ENCODE measurements around the gene BCOR. TPM values are rescaled to one million over a fixed set of nuclear protein-coding genes. Genes with fewer than 3 reads are reported as not detected.

The BCOR gene
- total RNA-seq, 1 experiment from 2014 or later = 21.8 TPM

DNA sequence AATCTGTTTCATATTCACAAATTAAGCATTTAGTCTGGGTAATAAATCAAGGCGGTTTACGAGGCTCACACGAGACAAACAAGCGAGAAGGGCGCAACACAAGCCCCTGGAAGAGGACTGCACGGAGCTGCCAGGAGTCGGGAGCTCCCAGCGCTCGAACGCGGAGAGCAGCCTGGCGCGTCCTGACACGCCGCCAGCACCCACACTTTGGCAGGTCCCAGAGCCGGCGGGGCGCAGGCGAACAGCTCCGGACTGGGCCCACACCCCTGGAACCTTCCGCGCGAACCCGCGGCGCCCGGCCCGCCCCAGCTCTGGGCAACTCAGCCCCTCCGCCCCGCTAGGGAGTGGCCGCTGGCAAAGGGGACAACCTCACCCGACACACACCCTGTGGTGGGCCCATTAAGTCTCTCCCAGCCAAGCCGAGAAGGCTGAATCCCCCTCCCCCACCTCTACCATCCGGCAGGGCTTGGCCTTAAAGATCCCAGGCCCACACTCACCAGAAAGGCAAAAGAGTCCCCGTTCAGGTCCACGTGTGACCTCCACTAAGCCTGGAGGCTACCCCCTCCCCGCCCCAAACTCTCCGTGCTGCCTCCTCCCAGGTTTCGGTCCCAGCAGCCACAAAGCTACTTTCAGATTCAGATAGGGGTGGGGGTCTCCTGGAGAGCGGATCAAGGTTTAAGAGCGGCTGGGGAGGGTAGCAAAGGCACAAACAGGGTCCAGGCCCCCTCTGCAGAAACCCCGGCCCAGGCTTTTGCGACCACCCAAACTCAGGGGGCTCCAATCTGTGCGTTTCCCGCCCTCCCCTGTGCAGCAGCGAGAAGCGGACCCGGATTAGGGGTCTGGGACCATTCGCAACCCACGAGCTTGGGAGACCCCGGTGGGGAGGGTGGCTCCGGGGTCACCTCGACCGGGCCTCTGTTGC lies 47.5 kb upstream of the BCOR start:
- H3K27ac ChIP-seq (ENCODE audit: low read length) = no peak overlapping the region

DNA sequence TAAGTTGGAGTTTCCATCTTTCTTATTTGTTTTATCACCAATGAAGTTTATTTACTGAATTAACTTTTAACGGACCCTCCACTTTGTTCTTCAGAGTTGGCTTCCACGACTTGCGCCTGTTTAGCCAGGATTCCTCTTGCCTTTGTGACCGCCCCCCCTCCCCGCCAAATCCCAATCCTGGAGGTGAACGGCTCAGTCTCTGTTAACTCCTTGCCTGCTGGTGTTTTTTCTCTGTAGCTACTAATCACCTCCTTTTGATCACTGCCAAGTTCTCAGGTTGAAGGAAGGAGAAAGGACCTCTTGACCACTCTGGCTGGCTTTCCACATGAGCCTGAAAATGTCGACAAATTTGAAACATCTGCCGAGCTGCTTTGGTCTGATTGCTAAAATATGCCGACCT lies 46.8 kb upstream of the BCOR start:
- H3K27ac ChIP-seq (ENCODE audit: low read length) = no peak overlapping the region

More for the DNA sequence above, 47.5 kb upstream of the BCOR start:
- no peaks in the 10 kb centered on the region for H4K20me1 ChIP-seq (ENCODE audit: low read length)
- peak overlapping the region; percentile 86 for H2AFZ ChIP-seq (ENCODE audit: low read length)
- no peaks in the 10 kb centered on the region for H3K9me2 ChIP-seq (replicated peaks; ENCODE audit: low read length)
- no peaks in the 10 kb centered on the region for H3K27me3 ChIP-seq (ENCODE audit: low read length)
- peaks cover 27% of the 10 kb centered on the region for H3K4me1 ChIP-seq (ENCODE audit: insufficient read depth, low read length)
- H3K79me2 ChIP-seq (ENCODE audit: low read length) = no peaks in the 10 kb centered on the region
- CTCF ChIA-PET = no interaction called here
- BruUV-seq (replicated peaks) = no TSS peak
- ATAC-seq (peak; percentile 25), DNase-seq (peak; percentile 21)
- intact Hi-C loops (cut with micrococcal nuclease) = no loop called here
- H3K36me3 ChIP-seq (ENCODE audit: low read depth, low read length) = no peaks in the 10 kb centered on the region
- peak overlapping the region; percentile 96 for H3K4me2 ChIP-seq (ENCODE audit: low read length)
- H3K9me3 ChIP-seq (ENCODE audit: low read length) = no peaks in the 10 kb centered on the region
- H3F3A ChIP-seq (ENCODE audit: low read length, unreplicated experiment) = no peaks in the 10 kb centered on the region
- peak overlapping the region; percentile 63 for H3K9ac ChIP-seq (ENCODE audit: low read length)
- POLR2A ChIA-PET (ENCODE audit: unreplicated experiment) = no interaction called here
- H3K4me3 ChIP-seq (ENCODE audit: low read length) = peak overlapping the region; percentile 77
- TF ChIP-seq, protein P1, sequence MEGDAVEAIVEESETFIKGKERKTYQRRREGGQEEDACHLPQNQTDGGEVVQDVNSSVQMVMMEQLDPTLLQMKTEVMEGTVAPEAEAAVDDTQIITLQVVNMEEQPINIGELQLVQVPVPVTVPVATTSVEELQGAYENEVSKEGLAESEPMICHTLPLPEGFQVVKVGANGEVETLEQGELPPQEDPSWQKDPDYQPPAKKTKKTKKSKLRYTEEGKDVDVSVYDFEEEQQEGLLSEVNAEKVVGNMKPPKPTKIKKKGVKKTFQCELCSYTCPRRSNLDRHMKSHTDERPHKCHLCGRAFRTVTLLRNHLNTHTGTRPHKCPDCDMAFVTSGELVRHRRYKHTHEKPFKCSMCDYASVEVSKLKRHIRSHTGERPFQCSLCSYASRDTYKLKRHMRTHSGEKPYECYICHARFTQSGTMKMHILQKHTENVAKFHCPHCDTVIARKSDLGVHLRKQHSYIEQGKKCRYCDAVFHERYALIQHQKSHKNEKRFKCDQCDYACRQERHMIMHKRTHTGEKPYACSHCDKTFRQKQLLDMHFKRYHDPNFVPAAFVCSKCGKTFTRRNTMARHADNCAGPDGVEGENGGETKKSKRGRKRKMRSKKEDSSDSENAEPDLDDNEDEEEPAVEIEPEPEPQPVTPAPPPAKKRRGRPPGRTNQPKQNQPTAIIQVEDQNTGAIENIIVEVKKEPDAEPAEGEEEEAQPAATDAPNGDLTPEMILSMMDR (conservative IDR thresholded peaks at IDR 0.05; ENCODE audit: low read depth, low read length) = no peak
- TF ChIP-seq EZH2phosphoT487 (IDR thresholded peaks at IDR 0.05; ENCODE audit: borderline replicate concordance, low read length) = no peak
- no peak for TF ChIP-seq EZH2 (IDR thresholded peaks at IDR 0.05; ENCODE audit: low read length, unreplicated experiment)

More for the DNA sequence above, 46.8 kb upstream of the BCOR start:
- Histone ChIP-seq H3K4me3 (ENCODE audit: low read length) (peak overlapping the region; percentile 77), H3K9ac (ENCODE audit: low read length) (peak overlapping the region; percentile 63; the same call in 1 of the 2 replicates), H3K79me2 (ENCODE audit: low read length) (no peaks in the 10 kb centered on the region), H3K27me3 (ENCODE audit: low read length) (no peaks in the 10 kb centered on the region), H3K9me2 (replicated peaks; ENCODE audit: low read length) (no peaks in the 10 kb centered on the region), H4K20me1 (ENCODE audit: low read length) (no peaks in the 10 kb centered on the region), H3K4me2 (ENCODE audit: low read length) (peak overlapping the region; percentile 96), H3K36me3 (ENCODE audit: low read depth, low read length) (no peaks in the 10 kb centered on the region), H3F3A (ENCODE audit: low read length, unreplicated experiment) (no peaks in the 10 kb centered on the region), H2AFZ (ENCODE audit: low read length) (peak overlapping the region; percentile 86), H3K4me1 (ENCODE audit: insufficient read depth, low read length) (peaks cover 25% of the 10 kb centered on the region), H3K9me3 (ENCODE audit: low read length) (no peaks in the 10 kb centered on the region)
- TF ChIP-seq EZH2 (IDR thresholded peaks at IDR 0.05; ENCODE audit: low read length, unreplicated experiment) (no peak), EZH2phosphoT487 (IDR thresholded peaks at IDR 0.05; ENCODE audit: borderline replicate concordance, low read length) (no peak)
- TF ChIP-seq, protein P1 (conservative IDR thresholded peaks at IDR 0.05; ENCODE audit: low read depth, low read length) = no peak
- intact Hi-C loops (cut with micrococcal nuclease) = no loop called here
- DNase-seq (no peak), ATAC-seq (no peak)
- BruUV-seq (replicated peaks) = no TSS peak
- POLR2A ChIA-PET (ENCODE audit: unreplicated experiment) = no interaction called here
- CTCF ChIA-PET = no interaction called here
